ENCODE data around the gene SMIM8. TPM values are rescaled to one million over a fixed set of nuclear protein-coding genes. Genes with fewer than 3 reads are reported as not detected.

Gene SMIM8
- total and polyA plus RNA-seq, 10 of the 15 experiments (the other 5 are each of a cell fraction or from before 2014, with no cell fraction given) = 6.2 to 45.8 (median 10.4) TPM

- no peak for DNase-seq (ENCODE audit: low read depth, low spot score)
- CTCF ChIA-PET = interaction anchor here (2.3 kb wide), 1 partner anchor 213 kb away, joined by 7 read pairs; no protein-coding TSS in a partner anchor
- H3K4me3 ChIP-seq = no peak overlapping the region
- POLR2A ChIA-PET = no interaction called here
- H2AFZ ChIP-seq (ENCODE audit: control insufficient read depth, low read depth, low read length) = no peak overlapping the region
- no peak for FAIRE-seq
- H3K9ac ChIP-seq (ENCODE audit: control insufficient read depth, insufficient read depth, low read length) = no peak overlapping the region
- SMC1A ChIA-PET (ENCODE audit: uncharacterized antibody, unreplicated experiment) = interaction anchor here (1.1 to 1.3 kb wide), 2 partner anchors 13 to 140 kb away, joined by 3 to 7 read pairs; no protein-coding TSS in a partner anchor
- RAD21 ChIA-PET (ENCODE audit: unreplicated experiment) = no interaction called here
- in situ Hi-C loops (cut with MboI) = no loop called here
- H3K4me2 ChIP-seq (ENCODE audit: control insufficient read depth, insufficient read depth) = no peak overlapping the region
- H4K20me1 ChIP-seq (ENCODE audit: control insufficient read depth, insufficient read depth) = no peaks in the 10 kb centered on the region
- no peaks in the 10 kb centered on the region for H3K9me3 ChIP-seq (replicated peaks; ENCODE audit: control insufficient read depth, insufficient read depth, low read length)
- H3K27ac ChIP-seq (ENCODE audit: control insufficient read depth, insufficient read depth) = no peak overlapping the region
- no peak for TF ChIP-seq SMC3 (IDR thresholded peaks at IDR 0.05; ENCODE audit: borderline replicate concordance, low read length)
- TF ChIP-seq MTA2 (IDR thresholded peaks at IDR 0.05; ENCODE audit: low read depth) = no peak
- no peak for TF ChIP-seq RELB (IDR thresholded peaks at IDR 0.05; ENCODE audit: low read depth)
- no peak for TF ChIP-seq CREM (IDR thresholded peaks at IDR 0.05; ENCODE audit: low read depth)
- TF ChIP-seq WRNIP1 (IDR thresholded peaks at IDR 0.05; ENCODE audit: borderline replicate concordance, low read depth, low read length) = no peak
- no peak for TF ChIP-seq TAF1 (IDR thresholded peaks at IDR 0.05; ENCODE audit: borderline replicate concordance, low read depth, low read length)
- TF ChIP-seq PAX5 (IDR thresholded peaks at IDR 0.05; ENCODE audit: borderline replicate concordance, low read depth, low read length) = no peak
- no peak for TF ChIP-seq ZBTB11 (CRISPR knock-in tag; IDR thresholded peaks at IDR 0.05)
- TF ChIP-seq YY1 (IDR thresholded peaks at IDR 0.05; ENCODE audit: low read depth, low read length) = no peak
- no peak for TF ChIP-seq EZH2 (IDR thresholded peaks at IDR 0.05; ENCODE audit: borderline replicate concordance, control insufficient read depth, low read depth, low read length)
- no peak for TF ChIP-seq POLR2AphosphoS2 (IDR thresholded peaks at IDR 0.05; ENCODE audit: low read depth, low read length)
- no peak for TF ChIP-seq NFYB (IDR thresholded peaks at IDR 0.05; ENCODE audit: insufficient read depth, low read depth, low read length)
- TF ChIP-seq SPI1 (IDR thresholded peaks at IDR 0.05; ENCODE audit: borderline replicate concordance, insufficient read depth, low read depth, low read length) = no peak
- no peak for TF ChIP-seq ZZZ3 (IDR thresholded peaks at IDR 0.05; ENCODE audit: control insufficient read depth, insufficient read length, low read depth)
- no peak for TF ChIP-seq BMI1 (IDR thresholded peaks at IDR 0.05; ENCODE audit: borderline replicate concordance)
- TF ChIP-seq ZNF274 (IDR thresholded peaks at IDR 0.05; ENCODE audit: insufficient read depth, insufficient read length) = no peak
- TF ChIP-seq ZNF217 (IDR thresholded peaks at IDR 0.05) = no peak
- TF ChIP-seq SUZ12 (IDR thresholded peaks at IDR 0.05; ENCODE audit: unreplicated experiment) = no peak
- H3K79me2 ChIP-seq (ENCODE audit: control insufficient read depth, insufficient read depth, low read length) = no peaks in the 10 kb centered on the region
- no peaks in the 10 kb centered on the region for H3K4me1 ChIP-seq (ENCODE audit: control insufficient read depth, insufficient read depth, low read length)
- no TSS peak for BruUV-seq (replicated peaks)
- intact Hi-C loops (cut with micrococcal nuclease; ENCODE audit: unreplicated experiment) = loop anchor here (10.0 kb wide), 1 partner anchor 214 kb away; no protein-coding TSS in a partner anchor
- H3K36me3 ChIP-seq (ENCODE audit: control insufficient read depth in 2 of 2, insufficient read depth in 2 of 2, low read length in 1 of 2) = no peaks in the 10 kb centered on the region
- no peak for ATAC-seq
- no peaks in the 10 kb centered on the region for H3K27me3 ChIP-seq (replicated peaks in 1 of 2; ENCODE audit: control insufficient read depth in 2 of 2, insufficient read depth in 2 of 2, low read length in 1 of 2)
- 3% methylated on average over 2 of the region's 2 CpGs for WGBS (ENCODE audit: insufficient coverage, insufficient replicate concordance, low lambda C conversion rate, missing lambda C conversion rate)
Measured at GRCh38 chr6:87279196-87279595, 43.2 kb upstream of the SMIM8 start.

Measured in GM12878 (cell line).